Smooth muscle cell (in vitro differentiated cells): ENCODE measurements around the gene CEACAM18. TPM values are rescaled to one million over a fixed set of nuclear protein-coding genes. Genes with fewer than 3 reads are reported as not detected.

Source experiments
- DNase-seq: peaks from one replicate; lab custom pipeline; 2025; ENCODE audit not compliant: unreplicated experiment; lab: John Stamatoyannopoulos, UW
- H2AFZ ChIP-seq: fragments of 200-600 bp; sonication (generic); 2 replicates; pipeline ENCODE4 v1.6.0; 2016; ENCODE audit warnings: antibody characterized with exemption, low read depth, mild to moderate bottlenecking
- H3F3A ChIP-seq: fragments of 200-600 bp; sonication (generic); 2 replicates; pipeline ENCODE4 v1.6.0; 2017; ENCODE audit warnings: antibody characterized with exemption, low read depth
- H3K27ac ChIP-seq: fragments of 200-600 bp; sonication (generic); 2 replicates; pipeline ENCODE4 v1.5.1; 2016; ENCODE audit warnings: low read depth, mild to moderate bottlenecking
- H3K27me3 ChIP-seq: fragments of 200-600 bp; sonication (generic); 2 replicates; pipeline ENCODE4 v1.6.1; 2016; ENCODE audit warnings: low read depth, mild to moderate bottlenecking
- H3K36me3 ChIP-seq: fragments of 200-600 bp; sonication (generic); 2 replicates; pipeline ENCODE4 v1.5.1; 2016; ENCODE audit warnings: low read depth
- H3K4me1 ChIP-seq: fragments of 200-600 bp; sonication (generic); 2 replicates; pipeline ENCODE4 v1.5.1; 2016; ENCODE audit warnings: low read depth
- H3K4me2 ChIP-seq: fragments of 200-600 bp; sonication (generic); 2 replicates; pipeline ENCODE4 v1.6.0; 2016; ENCODE audit warnings: mild to moderate bottlenecking
- H3K4me3 ChIP-seq: fragments of 200-600 bp; sonication (generic); 2 replicates; pipeline ENCODE4 v1.5.1; 2016; ENCODE audit warnings: mild to moderate bottlenecking
- H3K79me2 ChIP-seq: fragments of 200-600 bp; sonication (generic); 2 replicates; pipeline ENCODE4 v1.6.0; 2016; ENCODE audit warnings: low read depth, mild to moderate bottlenecking
- H3K9ac ChIP-seq: fragments of 200-600 bp; sonication (generic); 2 replicates; pipeline ENCODE4 v1.6.0; 2016; ENCODE audit warnings: low read depth
- H3K9me3 ChIP-seq: fragments of 200-600 bp; sonication (generic); replicated peaks from 2 replicates; pipeline ENCODE4 v1.5.1; 2016; ENCODE audit warnings: low read depth
- H4K20me1 ChIP-seq: fragments of 200-600 bp; sonication (generic); 2 replicates; pipeline ENCODE4 v1.6.0; 2016; ENCODE audit warnings: low read depth
- WGBS: methylation state at CpG from one replicate; pipeline ENCODE4 v1.1.7; 2016; ENCODE audit warnings: low lambda C conversion rate; 5-methylcytosine and 5-hydroxymethylcytosine counted together
- polyA plus RNA-seq: library from polyadenylated mRNA; unstranded; fragments of >200 nt; fragmentation: Nextera tagmentation; extraction: Ambion mirVana; gene quantifications from 2 replicates; pipeline ENCODE4 v1.2.1, GENCODE V29; 2016
- total RNA-seq: library from RNA; depleted of rRNA; stranded (reverse); fragments of >200 nt; gene quantifications from 2 replicates; pipeline ENCODE4 v1.2.3, GENCODE V29; 2014
- TF ChIP-seq, protein P1 (sequence below): fragments of 200-600 bp; sonication (generic); IDR thresholded peaks from 2 replicates; pipeline ENCODE4 v1.5.1; 2017; ENCODE audit warnings: borderline replicate concordance, mild to moderate bottlenecking, antibody characterized with exemption; ENCODE audit not compliant: insufficient read depth, poor library complexity, severe bottlenecking

The CEACAM18 gene
- total and polyA plus RNA-seq, 2 experiments from 2014 or later: not detected

DNA sequence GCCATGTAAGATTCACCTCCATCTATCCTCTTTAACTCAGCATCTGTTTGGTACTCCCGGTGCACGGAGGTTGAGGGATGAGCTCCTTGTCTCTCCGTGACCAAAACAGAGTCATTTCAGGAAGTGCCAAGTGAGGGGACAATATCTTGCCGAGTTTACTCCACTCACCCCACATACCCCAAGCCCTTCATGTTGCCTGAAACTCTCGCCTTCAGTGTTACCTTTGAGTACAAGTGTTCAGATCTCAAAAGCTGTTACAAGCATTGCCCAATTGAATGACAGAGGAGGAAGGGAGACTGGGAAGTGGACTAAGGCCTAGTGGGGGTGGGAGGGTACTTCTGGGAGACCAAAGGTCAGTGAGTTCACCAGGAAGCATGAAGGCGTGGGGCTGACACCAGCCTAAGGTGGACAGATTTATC is 29.3 kb downstream of the CEACAM18 start:
- Histone ChIP-seq H3K4me2 (no peak overlapping the region), H3K36me3 (no peaks in the 10 kb centered on the region), H3K79me2 (no peaks in the 10 kb centered on the region), H2AFZ (no peak overlapping the region), H3K4me3 (no peak overlapping the region), H3K4me1 (no peaks in the 10 kb centered on the region), H3K27me3 (no peaks in the 10 kb centered on the region), H3K27ac (no peak overlapping the region), H3K9ac (no peak overlapping the region), H3F3A (no peaks in the 10 kb centered on the region), H3K9me3 (peaks cover 3% of the 10 kb centered on the region), H4K20me1 (no peaks in the 10 kb centered on the region)
- WGBS: 69% methylated on average over 6 of the region's 6 CpGs
- DNase-seq: no peak
- TF ChIP-seq, protein P1, sequence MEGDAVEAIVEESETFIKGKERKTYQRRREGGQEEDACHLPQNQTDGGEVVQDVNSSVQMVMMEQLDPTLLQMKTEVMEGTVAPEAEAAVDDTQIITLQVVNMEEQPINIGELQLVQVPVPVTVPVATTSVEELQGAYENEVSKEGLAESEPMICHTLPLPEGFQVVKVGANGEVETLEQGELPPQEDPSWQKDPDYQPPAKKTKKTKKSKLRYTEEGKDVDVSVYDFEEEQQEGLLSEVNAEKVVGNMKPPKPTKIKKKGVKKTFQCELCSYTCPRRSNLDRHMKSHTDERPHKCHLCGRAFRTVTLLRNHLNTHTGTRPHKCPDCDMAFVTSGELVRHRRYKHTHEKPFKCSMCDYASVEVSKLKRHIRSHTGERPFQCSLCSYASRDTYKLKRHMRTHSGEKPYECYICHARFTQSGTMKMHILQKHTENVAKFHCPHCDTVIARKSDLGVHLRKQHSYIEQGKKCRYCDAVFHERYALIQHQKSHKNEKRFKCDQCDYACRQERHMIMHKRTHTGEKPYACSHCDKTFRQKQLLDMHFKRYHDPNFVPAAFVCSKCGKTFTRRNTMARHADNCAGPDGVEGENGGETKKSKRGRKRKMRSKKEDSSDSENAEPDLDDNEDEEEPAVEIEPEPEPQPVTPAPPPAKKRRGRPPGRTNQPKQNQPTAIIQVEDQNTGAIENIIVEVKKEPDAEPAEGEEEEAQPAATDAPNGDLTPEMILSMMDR: no peak

DNA sequence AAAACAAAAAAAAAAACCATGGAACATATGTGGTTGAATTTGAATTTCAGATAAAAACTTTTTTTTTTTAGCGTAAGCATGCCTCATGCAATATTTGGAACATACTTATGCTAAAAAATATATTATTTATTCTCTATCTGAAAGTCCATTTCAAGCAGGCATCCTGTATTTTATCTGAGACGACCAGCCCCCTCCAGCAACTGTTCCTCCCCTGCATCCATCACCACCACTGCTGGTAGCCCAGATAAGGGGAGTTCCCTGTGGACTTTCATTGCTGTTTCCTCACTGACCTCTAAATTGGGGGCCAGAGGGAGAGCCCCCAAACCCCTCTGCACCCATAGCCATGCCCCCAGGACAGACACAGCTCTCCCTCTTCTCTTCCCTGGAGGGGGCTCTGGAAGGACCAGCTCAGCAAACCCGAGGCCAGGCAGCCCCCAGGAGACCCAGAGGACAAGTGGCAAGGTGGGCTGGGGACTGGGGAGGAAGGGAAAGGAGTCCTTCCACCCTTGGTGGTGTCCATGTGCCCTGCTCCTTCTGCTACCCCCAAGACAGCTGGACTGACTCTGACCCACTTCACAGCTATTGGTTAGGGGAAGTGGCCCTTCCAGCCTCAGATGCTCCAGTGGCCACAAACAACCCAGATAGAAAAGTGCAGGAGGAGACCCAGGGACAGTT is 29.9 kb downstream of the CEACAM18 start:
- Histone ChIP-seq H3K4me1 (no peaks in the 10 kb centered on the region), H3K4me2 (no peak overlapping the region), H2AFZ (no peak overlapping the region), H3K27me3 (no peaks in the 10 kb centered on the region), H3K9ac (no peak overlapping the region), H3F3A (no peaks in the 10 kb centered on the region), H3K79me2 (no peaks in the 10 kb centered on the region), H3K36me3 (no peaks in the 10 kb centered on the region), H3K9me3 (peaks cover 3% of the 10 kb centered on the region), H3K27ac (no peak overlapping the region), H3K4me3 (no peak overlapping the region), H4K20me1 (no peaks in the 10 kb centered on the region)
- 40% methylated on average over 3 of the region's 3 CpGs for WGBS
- DNase-seq: no peak
- TF ChIP-seq, protein P1: no peak

DNA sequence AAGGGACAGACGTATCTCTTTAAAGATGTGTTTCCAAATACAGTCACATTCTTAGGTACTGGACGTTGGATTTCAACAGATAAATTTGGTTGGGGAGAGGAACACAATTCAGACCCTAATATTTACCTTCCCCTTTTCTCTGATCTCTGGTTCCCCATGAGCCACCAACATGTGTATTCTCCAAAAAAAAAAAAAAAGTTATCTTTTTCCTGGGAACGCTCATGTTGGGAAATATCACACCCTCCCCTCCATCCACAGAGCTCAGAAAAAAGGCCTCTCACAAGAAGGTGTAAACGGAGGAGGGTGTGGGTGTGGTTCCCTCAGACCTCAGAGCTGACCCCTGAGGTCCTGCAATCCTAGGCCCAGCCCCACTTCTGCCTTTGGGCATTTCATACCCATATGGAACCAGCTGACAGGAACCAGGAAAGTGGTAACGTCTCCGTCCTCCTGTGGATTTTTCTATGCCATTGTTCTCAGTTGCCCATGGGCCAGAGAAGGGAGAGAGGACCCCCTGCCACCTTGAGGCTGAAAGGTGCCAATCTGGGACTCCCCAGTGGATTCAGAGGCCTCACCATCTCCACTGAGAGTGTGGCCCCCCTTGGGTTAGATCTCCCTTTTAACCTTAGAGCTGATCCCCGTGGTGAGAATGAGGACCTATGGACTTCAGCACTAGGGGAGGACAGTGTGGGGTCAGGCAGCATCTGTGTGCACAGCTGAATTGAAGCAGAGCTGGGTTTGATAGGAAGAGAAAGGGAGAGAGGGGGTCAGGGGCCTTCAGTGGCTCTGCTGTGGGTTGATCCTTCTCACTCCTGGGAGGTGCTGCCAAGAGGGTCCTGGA is 31.7 kb downstream of the CEACAM18 start:
- Histone ChIP-seq H3K36me3 (no peaks in the 10 kb centered on the region), H3F3A (no peaks in the 10 kb centered on the region), H3K4me2 (no peak overlapping the region), H3K27ac (no peak overlapping the region), H4K20me1 (no peaks in the 10 kb centered on the region), H3K27me3 (no peaks in the 10 kb centered on the region), H3K4me1 (no peaks in the 10 kb centered on the region), H2AFZ (no peak overlapping the region), H3K4me3 (no peak overlapping the region), H3K9me3 (peaks cover 3% of the 10 kb centered on the region), H3K9ac (no peak overlapping the region), H3K79me2 (no peaks in the 10 kb centered on the region)
- no peak for DNase-seq
- TF ChIP-seq, protein P1: no peak
- WGBS: 64% methylated on average over 7 of the region's 7 CpGs
